Measurements from ENCODE around the gene CPEB3.
"Not testable (repeated sequence)": the region's sequence is repeated elsewhere in the genome, so short reads cannot be mapped to it uniquely, and the experiment has no call there.

CPEB3 gene

DNA sequence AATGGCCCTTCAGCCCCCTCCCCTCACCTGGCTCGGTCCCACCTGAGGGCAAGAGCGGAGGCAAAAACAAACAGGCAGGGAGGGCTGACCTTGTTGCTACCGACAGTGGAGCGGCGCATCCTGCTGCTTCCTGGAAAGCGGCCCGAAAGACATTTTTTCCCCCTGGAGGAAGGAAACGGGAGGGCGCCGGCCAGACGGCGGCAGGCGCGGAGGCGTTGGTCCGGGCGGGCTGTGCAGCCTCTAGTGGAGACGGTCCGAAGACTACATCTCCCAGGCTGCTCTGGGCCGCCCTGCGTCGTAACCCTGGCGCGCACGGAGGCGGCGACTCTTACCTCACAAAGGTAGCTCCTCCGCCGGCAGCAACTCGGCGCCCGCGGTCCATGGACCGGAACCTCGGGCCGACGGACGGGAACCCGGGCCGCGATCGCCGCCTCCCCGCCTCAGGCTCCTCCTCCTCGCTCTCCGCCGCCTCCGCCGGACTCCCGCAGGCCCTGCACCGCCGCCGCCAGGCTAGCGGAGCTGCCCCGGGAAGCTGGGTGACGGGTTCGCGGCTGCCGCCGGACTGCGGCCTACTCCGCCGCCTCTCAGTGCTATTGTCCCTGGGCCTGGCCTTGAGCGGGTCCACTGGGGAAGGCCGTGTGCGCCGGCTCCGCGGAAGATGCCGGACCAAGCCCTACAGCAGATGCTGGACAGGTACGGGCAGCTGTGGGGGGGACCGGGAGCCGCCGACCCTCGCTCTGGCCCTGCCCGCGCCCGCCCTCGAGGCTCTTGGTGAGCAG lies at the start of gene CPEB3, which contains the start of gene MARCHF5:
Gene CPEB3, minus strand, starts transcription at position 242 of the 779 bp plus-strand sequence. CDS start 50,728 bp downstream, outside the sequence.
Gene MARCHF5, plus strand, starts transcription at position 331 of the 779 bp plus-strand sequence. Its CDS starts 328 bp downstream, at position 659.
- in situ Hi-C loops (cut with MboI; ENCODE audit: low sequenced_read_pairs), result no loop called here

GRCh38 chr10:92329927-92330326 lies 39.0 kb upstream of the CPEB3 start:
- in situ Hi-C loops (cut with MboI; ENCODE audit: low sequenced_read_pairs), result not testable (repeated sequence)

- in situ Hi-C loops (cut with MboI; ENCODE audit: low sequenced_read_pairs), result no loop called here
Measured at GRCh38 chr10:92328993-92329392, 38.1 kb upstream of the CPEB3 start.

- in situ Hi-C loops (cut with MboI; ENCODE audit: low sequenced_read_pairs), result no loop called here
Measured at GRCh38 chr10:92327445-92328433, 36.9 kb upstream of the CPEB3 start.

GRCh38 chr10:92323079-92323478 lies 32.2 kb upstream of the CPEB3 start:
- in situ Hi-C loops (cut with MboI; ENCODE audit: low sequenced_read_pairs), result loop anchor here (25.0 kb wide), 1 partner anchor 236 kb away; no protein-coding TSS in a partner anchor

GRCh38 chr10:92316610-92317009 lies 25.7 kb upstream of the CPEB3 start:
- in situ Hi-C loops (cut with MboI; ENCODE audit: low sequenced_read_pairs), result loop anchor here (25.0 kb wide), 1 partner anchor 229 kb away; no protein-coding TSS in a partner anchor

- in situ Hi-C loops (cut with MboI; ENCODE audit: low sequenced_read_pairs), result loop anchor here (25.0 kb wide), 1 partner anchor 226 kb away; no protein-coding TSS in a partner anchor
Measured at GRCh38 chr10:92313750-92314149, 22.9 kb upstream of the CPEB3 start.

- in situ Hi-C loops (cut with MboI; ENCODE audit: low sequenced_read_pairs), result loop anchor here (25.0 kb wide), 1 partner anchor 222 kb away; no protein-coding TSS in a partner anchor
Measured at GRCh38 chr10:92309272-92309671, 18.4 kb upstream of the CPEB3 start.

DNA sequence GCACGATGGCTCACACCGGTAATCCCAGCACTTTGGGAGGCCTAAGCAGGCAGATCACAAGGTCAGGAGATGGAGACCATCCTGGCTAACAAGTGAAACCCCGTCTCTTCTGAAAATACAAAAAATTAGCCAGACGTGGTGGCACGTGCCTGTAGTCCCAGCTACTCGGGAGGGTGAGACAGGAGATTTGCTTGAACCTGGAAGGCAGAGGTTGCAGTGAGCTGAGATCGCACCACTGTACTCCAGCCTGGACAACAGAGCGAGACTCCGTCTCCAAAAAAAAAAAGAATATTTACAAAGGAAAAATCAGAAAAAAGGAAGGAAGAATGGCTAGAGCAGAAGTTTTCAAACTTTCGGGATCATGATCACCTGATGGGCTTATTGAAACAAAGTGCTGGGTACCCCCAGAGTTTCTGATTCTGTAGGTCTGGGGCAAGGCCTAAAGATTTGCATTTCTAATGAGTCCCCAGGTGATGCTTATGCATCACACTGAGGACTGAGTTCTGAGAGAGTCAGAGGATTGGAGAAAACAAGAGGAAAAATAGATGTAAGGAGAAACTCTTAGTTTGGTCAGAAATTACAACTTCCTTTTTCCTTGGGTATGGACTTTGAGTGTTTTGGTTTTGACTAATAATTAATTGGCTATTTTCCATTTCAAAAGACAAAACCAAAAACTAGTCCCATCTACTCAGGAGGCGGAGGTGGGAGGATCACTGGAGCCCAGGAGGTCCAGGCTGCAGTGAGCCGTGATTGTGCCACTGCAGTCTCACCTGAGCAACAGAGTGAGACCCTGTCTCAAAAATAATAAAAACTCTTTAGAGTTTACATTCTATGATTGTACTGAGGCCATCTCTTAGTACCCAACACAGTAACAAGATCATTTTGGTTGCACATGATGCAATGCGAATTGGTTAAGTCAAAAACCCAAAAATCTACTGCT lies 14.5 kb upstream of the CPEB3 start:
- in situ Hi-C loops (cut with MboI; ENCODE audit: low sequenced_read_pairs), result loop anchor here (25.0 kb wide), 1 partner anchor 218 kb away; no protein-coding TSS in a partner anchor

DNA sequence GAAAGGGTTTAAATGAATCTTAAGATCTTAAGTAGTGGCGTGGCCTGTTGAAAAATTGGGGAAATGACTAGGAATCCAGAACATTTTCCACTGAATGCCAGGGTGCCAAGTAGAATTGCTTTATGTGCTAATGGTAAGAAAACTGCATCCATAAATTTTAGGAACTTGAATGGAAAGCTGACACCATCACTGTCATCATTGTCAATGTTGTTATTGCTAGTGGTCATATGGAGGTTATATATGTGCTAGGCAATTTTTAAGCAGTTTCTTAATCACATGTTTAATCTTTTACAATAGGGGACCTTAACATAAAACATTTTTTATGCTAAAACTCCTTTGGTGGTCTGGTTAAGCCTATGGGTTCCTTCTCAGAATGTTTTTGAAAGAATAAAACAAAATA lies 13.2 kb upstream of the CPEB3 start:
- in situ Hi-C loops (cut with MboI; ENCODE audit: low sequenced_read_pairs), result loop anchor here (25.0 kb wide), 1 partner anchor 217 kb away; no protein-coding TSS in a partner anchor

- in situ Hi-C loops (cut with MboI; ENCODE audit: low sequenced_read_pairs), result loop anchor here (25.0 kb wide), 1 partner anchor 216 kb away; no protein-coding TSS in a partner anchor
Measured at GRCh38 chr10:92303096-92303495, 12.2 kb upstream of the CPEB3 start.

GRCh38 chr10:92298487-92298886 lies 7.6 kb upstream of the CPEB3 start:
- in situ Hi-C loops (cut with MboI; ENCODE audit: low sequenced_read_pairs), result no loop called here

GRCh38 chr10:92291921-92292845 lies 1.3 kb upstream of the CPEB3 start:
- in situ Hi-C loops (cut with MboI; ENCODE audit: low sequenced_read_pairs), result no loop called here

DNA sequence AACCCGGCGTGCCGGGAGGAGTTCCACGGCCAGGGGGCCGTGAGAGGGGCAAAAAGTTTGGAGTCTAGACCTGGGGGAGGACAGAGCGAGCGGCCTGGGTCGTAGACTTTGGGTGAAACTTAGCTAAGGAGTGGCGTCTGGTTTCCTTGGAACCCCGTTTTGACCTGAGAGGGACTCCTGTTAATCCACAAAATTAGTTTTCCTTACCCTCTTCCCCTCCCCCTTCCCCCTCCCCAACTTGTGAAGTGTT lies 663 bp upstream of the CPEB3 start:
- in situ Hi-C loops (cut with MboI; ENCODE audit: low sequenced_read_pairs), result no loop called here

DNA sequence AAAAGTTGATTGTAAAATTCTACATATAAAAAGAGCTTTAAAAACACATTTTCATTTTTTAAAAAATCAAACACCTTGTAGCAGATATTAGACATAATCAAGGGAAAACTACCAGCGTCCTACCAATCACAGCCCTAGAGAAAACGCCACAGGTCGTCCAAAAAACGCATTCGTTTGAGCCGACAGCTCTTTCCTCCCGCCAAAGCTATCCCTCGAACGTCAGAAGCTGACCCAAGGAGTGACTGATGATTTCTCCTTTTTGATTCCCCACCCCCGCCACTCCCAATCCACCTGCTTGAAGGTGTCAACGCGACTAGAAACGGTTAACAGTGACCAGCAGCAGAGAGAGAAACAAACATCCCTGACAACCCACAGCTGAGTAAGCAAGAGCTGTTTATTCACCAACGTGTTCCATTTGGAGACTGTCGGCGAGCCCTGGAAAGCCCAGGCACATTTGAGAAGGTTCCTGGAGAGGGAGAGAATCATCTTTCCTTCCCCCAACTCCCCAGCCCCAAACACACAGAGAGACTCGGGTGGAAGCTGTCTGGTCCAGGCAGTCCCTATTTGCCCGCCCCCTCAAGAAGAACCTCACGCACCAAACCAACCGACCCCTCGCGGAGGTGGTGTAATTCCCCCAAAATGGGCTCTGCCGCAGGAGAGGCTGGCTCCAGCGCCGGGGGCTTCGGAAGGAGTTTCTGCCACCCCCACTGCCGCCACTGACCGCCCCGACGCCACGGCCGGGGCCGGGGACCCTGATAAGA lies 622 bp downstream of the CPEB3 start:
- in situ Hi-C loops (cut with MboI; ENCODE audit: low sequenced_read_pairs), result no loop called here

GRCh38 chr10:92284112-92284704 lies 6.7 kb downstream of the CPEB3 start:
- in situ Hi-C loops (cut with MboI; ENCODE audit: low sequenced_read_pairs), result no loop called here

DNA sequence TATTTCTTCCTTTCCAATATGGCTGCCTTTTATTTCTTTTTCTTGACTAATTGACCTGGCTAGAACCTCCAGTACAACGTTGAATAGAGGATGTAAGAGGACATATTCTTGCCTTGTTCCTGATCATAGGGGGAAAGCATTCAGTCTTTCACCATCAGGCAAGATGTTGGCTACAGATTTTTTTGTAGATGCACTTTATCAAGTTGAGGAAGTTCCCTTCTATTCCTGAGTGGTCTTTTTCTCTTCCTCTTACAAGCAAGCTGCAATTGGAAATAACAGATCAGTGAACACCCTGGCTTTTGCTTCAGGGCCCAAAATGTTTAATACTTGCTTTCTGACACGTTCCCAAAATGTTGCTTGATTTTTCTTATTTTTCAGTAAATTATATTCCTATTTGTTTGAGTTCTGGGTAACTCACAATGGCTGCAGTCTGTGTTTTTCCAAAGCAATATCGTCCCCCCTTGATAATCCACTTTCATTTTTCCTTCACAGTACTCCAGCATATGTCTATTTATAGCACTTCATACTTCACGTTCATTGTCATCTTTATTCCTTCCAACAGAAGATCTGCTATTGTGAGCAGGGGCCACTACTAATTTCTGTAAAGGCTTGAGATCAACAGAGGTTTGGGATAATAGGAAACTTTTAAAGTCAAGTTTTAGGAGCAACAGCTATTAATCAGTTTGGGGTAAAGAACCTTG lies 11.7 kb downstream of the CPEB3 start:
- in situ Hi-C loops (cut with MboI; ENCODE audit: low sequenced_read_pairs), result no loop called here
